HG03342 (cell line): Measurements from ENCODE around the gene TMX3.
A peak's percentile ranks its signal among the peaks of the same experiment; 100 is the strongest.

Experiments
- ATAC-seq: cut with Tn5 transposase; IDR thresholded peaks from one replicate; pipeline ENCODE4 v1.9.1; 2021; ENCODE audit warnings: mild to moderate bottlenecking, moderate library complexity; ENCODE audit not compliant: unreplicated experiment

Gene TMX3

GRCh38 chr18:68713796-68714195 is 1.1 kb downstream of the TMX3 start:
- no peak for ATAC-seq

GRCh38 chr18:68713131-68713530 is 1.8 kb downstream of the TMX3 start:
- ATAC-seq, result no peak

- ATAC-seq, result no peak
These were observed 7.3 kb downstream of the TMX3 start for GRCh38 chr18:68707646-68708045.

- ATAC-seq, result no peak
These were observed 9.8 kb downstream of the TMX3 start for GRCh38 chr18:68705119-68705518.

- no peak for ATAC-seq
These were observed 11.6 kb downstream of the TMX3 start for GRCh38 chr18:68703326-68703725.

GRCh38 chr18:68701353-68701752 is 13.6 kb downstream of the TMX3 start:
- ATAC-seq, result no peak

- no peak for ATAC-seq
These were observed 15.9 kb downstream of the TMX3 start for GRCh38 chr18:68699043-68699442.

- ATAC-seq, result no peak
These were observed 18.0 kb downstream of the TMX3 start for GRCh38 chr18:68696937-68697336.

GRCh38 chr18:68694316-68694715 is 20.6 kb downstream of the TMX3 start:
- no peak for ATAC-seq

- no peak for ATAC-seq
These were observed 21.7 kb downstream of the TMX3 start for GRCh38 chr18:68693091-68693815.

- ATAC-seq, result no peak
These were observed 35.4 kb downstream of the TMX3 start for GRCh38 chr18:68679528-68679927.

- peak; percentile 82 for ATAC-seq
These were observed 38.0 kb downstream of the TMX3 start for GRCh38 chr18:68676913-68677312.

GRCh38 chr18:68667121-68667520 is 47.8 kb downstream of the TMX3 start:
- no peak for ATAC-seq

GRCh38 chr18:68666381-68666780 is 48.5 kb downstream of the TMX3 start:
- no peak for ATAC-seq

GRCh38 chr18:68665628-68666027 is 49.3 kb downstream of the TMX3 start:
- peak; percentile 48 for ATAC-seq

- ATAC-seq, result peak; percentile 39
These were observed 52.2 kb downstream of the TMX3 start for GRCh38 chr18:68662754-68663153.

- no peak for ATAC-seq
These were observed 54.3 kb downstream of the TMX3 start for GRCh38 chr18:68660354-68661183.

GRCh38 chr18:68648191-68648590 is 66.7 kb downstream of the TMX3 start:
- no peak for ATAC-seq

GRCh38 chr18:68642003-68642402 is 72.9 kb downstream of the TMX3 start:
- ATAC-seq, result no peak

GRCh38 chr18:68640861-68641260 is 74.0 kb downstream of the TMX3 start:
- ATAC-seq, result no peak

GRCh38 chr18:68638613-68639012 is 76.3 kb downstream of the TMX3 start:
- no peak for ATAC-seq

GRCh38 chr18:68627812-68628211 is 87.1 kb downstream of the TMX3 start:
- ATAC-seq, result no peak
